Fibroblast of skin of abdomen (primary cell): ENCODE results near the gene C2CD4B.
A peak's percentile ranks its signal among the peaks of the same experiment; 100 is the strongest.

Source experiments
- DNase-seq: peaks from one replicate; pipeline ENCODE4 v3.0.0-alpha.2; 2013

C2CD4B gene

GRCh38 chr15:62147551-62147950 lies 17.5 kb downstream of the C2CD4B start:
- DNase-seq: no peak

- no peak for DNase-seq
Observed at GRCh38 chr15:62147149-62147548, 17.9 kb downstream of the C2CD4B start.

GRCh38 chr15:62145015-62145735 lies 19.9 kb downstream of the C2CD4B start:
- DNase-seq: no peak

GRCh38 chr15:62142736-62143135 lies 22.3 kb downstream of the C2CD4B start:
- no peak for DNase-seq

GRCh38 chr15:62141643-62142588 lies 23.2 kb downstream of the C2CD4B start:
- DNase-seq: no peak

- no peak for DNase-seq
Observed at GRCh38 chr15:62141200-62141599, 23.9 kb downstream of the C2CD4B start.

GRCh38 chr15:62138124-62138523 lies 27.0 kb downstream of the C2CD4B start:
- DNase-seq: peak; percentile 13

- DNase-seq: no peak
Observed at GRCh38 chr15:62136911-62137865, 27.9 kb downstream of the C2CD4B start.

- no peak for DNase-seq
Observed at GRCh38 chr15:62135532-62136134, 29.5 kb downstream of the C2CD4B start.

GRCh38 chr15:62133141-62133540 lies 31.9 kb downstream of the C2CD4B start:
- DNase-seq: no peak

GRCh38 chr15:62128916-62129315 lies 36.2 kb downstream of the C2CD4B start:
- DNase-seq: no peak

GRCh38 chr15:62126364-62126763 lies 38.7 kb downstream of the C2CD4B start:
- DNase-seq: no peak

GRCh38 chr15:62125773-62126172 lies 39.3 kb downstream of the C2CD4B start:
- peak; percentile 39 for DNase-seq

- DNase-seq: no peak
Observed at GRCh38 chr15:62124973-62125303, 40.1 kb downstream of the C2CD4B start.

- DNase-seq: peak; percentile 10
Observed at GRCh38 chr15:62124176-62124972, 40.7 kb downstream of the C2CD4B start.

GRCh38 chr15:62122249-62122648 lies 42.8 kb downstream of the C2CD4B start:
- no peak for DNase-seq

- no peak for DNase-seq
Observed at GRCh38 chr15:62121273-62122015, 43.6 kb downstream of the C2CD4B start.

GRCh38 chr15:62120776-62121175 lies 44.3 kb downstream of the C2CD4B start:
- no peak for DNase-seq

- DNase-seq: no peak
Observed at GRCh38 chr15:62119874-62120273, 45.2 kb downstream of the C2CD4B start.

- DNase-seq: peak; percentile 95
Observed at GRCh38 chr15:62119227-62119864, 45.7 kb downstream of the C2CD4B start.
